PC-9 (cell line): ENCODE data around the gene CTSF.

Experiments used
- EZH2 ChIP-seq: fragments of 200-600 bp; sonication (generic); IDR thresholded peaks from 2 replicates; pipeline ENCODE4 v1.8.0; 2017; ENCODE audit warnings: antibody characterized with exemption, low read depth
- TF ChIP-seq, protein P1 (sequence below): fragments of 200-600 bp; sonication (generic); conservative IDR thresholded peaks from 2 replicates; pipeline ENCODE4 v1.6.1; 2017; ENCODE audit warnings: mixed run types, antibody characterized with exemption, mild to moderate bottlenecking, moderate library complexity

DNA sequence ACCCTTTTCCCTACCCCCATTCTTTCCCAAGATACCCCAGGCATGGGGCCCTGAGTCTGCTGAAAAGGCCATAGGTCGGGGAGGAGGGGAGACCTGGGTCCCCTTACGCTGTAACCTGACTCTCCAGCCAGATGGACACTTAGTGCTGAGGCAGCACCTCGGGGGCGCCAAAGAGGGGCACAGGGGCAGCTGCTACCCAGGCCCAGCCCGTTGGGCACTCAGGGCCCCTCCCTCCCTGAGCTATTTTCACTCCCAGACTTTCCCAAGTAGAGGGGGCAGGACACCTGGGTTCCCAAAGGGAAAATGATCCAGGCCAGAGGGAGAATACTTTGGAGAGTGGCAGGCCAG lies 20.8 kb downstream of the CTSF start:
- TF ChIP-seq, protein P1, sequence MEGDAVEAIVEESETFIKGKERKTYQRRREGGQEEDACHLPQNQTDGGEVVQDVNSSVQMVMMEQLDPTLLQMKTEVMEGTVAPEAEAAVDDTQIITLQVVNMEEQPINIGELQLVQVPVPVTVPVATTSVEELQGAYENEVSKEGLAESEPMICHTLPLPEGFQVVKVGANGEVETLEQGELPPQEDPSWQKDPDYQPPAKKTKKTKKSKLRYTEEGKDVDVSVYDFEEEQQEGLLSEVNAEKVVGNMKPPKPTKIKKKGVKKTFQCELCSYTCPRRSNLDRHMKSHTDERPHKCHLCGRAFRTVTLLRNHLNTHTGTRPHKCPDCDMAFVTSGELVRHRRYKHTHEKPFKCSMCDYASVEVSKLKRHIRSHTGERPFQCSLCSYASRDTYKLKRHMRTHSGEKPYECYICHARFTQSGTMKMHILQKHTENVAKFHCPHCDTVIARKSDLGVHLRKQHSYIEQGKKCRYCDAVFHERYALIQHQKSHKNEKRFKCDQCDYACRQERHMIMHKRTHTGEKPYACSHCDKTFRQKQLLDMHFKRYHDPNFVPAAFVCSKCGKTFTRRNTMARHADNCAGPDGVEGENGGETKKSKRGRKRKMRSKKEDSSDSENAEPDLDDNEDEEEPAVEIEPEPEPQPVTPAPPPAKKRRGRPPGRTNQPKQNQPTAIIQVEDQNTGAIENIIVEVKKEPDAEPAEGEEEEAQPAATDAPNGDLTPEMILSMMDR = no peak
- TF ChIP-seq EZH2 = no peak
